ENCODE data around the gene PPP2R5D. TPM values are rescaled to one million over a fixed set of nuclear protein-coding genes. Genes with fewer than 3 reads are reported as not detected.

The PPP2R5D gene
- total RNA-seq: 10 to 100 TPM; 38.0 to 87.5 (median 52.9) TPM

DNA sequence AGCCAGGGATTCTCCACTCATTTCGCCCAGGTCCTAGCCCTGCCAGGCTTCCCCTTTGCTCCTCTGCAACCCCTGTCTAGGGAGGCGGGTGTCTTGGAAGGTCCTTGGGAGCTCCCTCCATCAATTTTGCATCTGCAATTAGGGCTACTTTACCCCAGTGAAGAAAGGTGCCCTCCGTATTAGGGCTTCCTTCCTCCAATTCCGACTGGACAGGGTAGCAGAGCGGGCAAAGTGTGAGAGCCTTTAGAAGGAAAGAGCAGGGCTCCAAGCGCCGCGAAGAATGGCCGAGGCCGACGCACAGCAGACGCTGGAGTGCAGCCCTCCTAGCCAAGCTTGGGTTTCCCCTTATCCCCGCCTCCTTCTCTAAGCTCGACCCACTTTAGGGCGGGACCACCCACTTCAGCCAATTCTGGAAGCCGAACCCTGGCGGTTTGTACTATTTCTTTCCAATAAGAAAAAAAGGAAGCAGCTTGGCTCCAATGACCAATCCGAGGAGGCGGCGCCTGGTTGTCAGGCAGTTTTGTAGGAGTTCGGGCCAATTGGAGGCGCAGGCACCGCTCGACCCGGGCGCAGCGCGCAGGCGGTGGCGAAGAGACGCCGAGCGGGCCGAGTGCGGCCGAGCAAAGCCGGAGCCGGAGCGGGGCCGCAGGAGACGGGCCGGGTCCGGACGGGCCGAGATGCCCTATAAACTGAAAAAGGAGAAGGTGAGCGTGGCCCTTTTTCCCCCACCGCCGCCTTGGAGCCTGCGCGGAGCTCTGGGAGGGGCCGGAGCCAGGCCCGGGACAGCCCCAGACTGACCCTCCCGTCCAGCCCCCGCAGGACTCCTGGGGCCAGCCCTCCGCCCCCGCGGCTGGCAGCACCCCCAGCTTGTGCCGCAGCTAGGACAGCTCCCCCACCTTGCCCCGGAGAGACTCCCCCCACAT, at the start of gene PPP2R5D:
Gene PPP2R5D (plus strand): TSS at position 570 of the 923 bp plus-strand sequence. CDS start 108 bp downstream, at position 678.
- in situ Hi-C loops (cut with MboI; ENCODE audit: low pct_ligation_motif_present in 1 of 4, low pct_unique_long_range_greater_than_20kb in 1 of 4, low sequenced_read_pairs in 3 of 4) (no loop called here), intact Hi-C loops (cut with DNase I; ENCODE audit: low total_unique reads) (loop anchor here (1.0 kb wide), 1 partner anchor 55 kb away; the partner anchor contains the start of gene CNPY3)
- DNase-seq: peak; percentile 98
- peak within 1 kb of the TSS; percentile 89 to 96 (median 94) for H3K27ac ChIP-seq
- H3K9me3 ChIP-seq: no peaks in the 10 kb centered on the region
- H3K4me3 ChIP-seq: peak within 1 kb of the TSS; percentile 89 to 97 (median 94)
- WGBS, 2 donors (ENCODE audit: low coverage in 1 of 2): 0 to 1% methylated on average over 14 to 52 of the region's 59 CpGs
- TF ChIP-seq POLR2AphosphoS5 (IDR thresholded peaks at IDR 0.05) (peak; percentile 92 to 96 (median 93)), CTCF (IDR thresholded peaks at IDR 0.05) (peak in 2 of 5 experiments; percentile 27 to 29), EP300 (IDR thresholded peaks at IDR 0.05; ENCODE audit: low read depth) (no peak), POLR2A (IDR thresholded peaks at IDR 0.05) (peak; percentile 84)
- H3K4me1 ChIP-seq: peaks cover 28 to 49% (median 42%) of the 10 kb centered on the region in 4 donors
- H3K27me3 ChIP-seq: no peaks in the 10 kb centered on the region
- no peaks in the 10 kb centered on the region for H3K36me3 ChIP-seq

- Histone ChIP-seq H3K4me3 (no peak overlapping the region), H3K36me3 (peaks cover 0 to 30% (median 9%) of the 10 kb centered on the region in 4 donors), H3K27ac (no peak overlapping the region), H3K4me1 (peaks cover 10 to 29% (median 12%) of the 10 kb centered on the region in 4 donors), H3K9me3 (no peaks in the 10 kb centered on the region), H3K27me3 (no peaks in the 10 kb centered on the region)
- intact Hi-C loops (cut with DNase I; ENCODE audit: low total_unique reads): no loop called here
- TF ChIP-seq CTCF (IDR thresholded peaks at IDR 0.05) (no peak), POLR2AphosphoS5 (IDR thresholded peaks at IDR 0.05) (no peak), EP300 (IDR thresholded peaks at IDR 0.05; ENCODE audit: low read depth) (no peak), POLR2A (IDR thresholded peaks at IDR 0.05) (no peak)
- WGBS, 2 donors (ENCODE audit: low coverage in 1 of 2): 79% methylated on average over 7 of the region's 7 CpGs; no CpG with 5 or more reads in 1 of the 2 donors
- no peak for DNase-seq
- in situ Hi-C loops (cut with MboI; ENCODE audit: low pct_ligation_motif_present in 1 of 4, low pct_unique_long_range_greater_than_20kb in 1 of 4, low sequenced_read_pairs in 3 of 4): no loop called here
Measured at GRCh38 chr6:42935322-42935721, 49.0 kb upstream of the PPP2R5D start.

GRCh38 chr6:42936398-42936797, 48.0 kb upstream of the PPP2R5D start:
- Histone ChIP-seq H3K9me3 (no peaks in the 10 kb centered on the region), H3K4me1 (peaks cover under 1 to 18% (median 2%) of the 10 kb centered on the region in 4 donors), H3K27me3 (no peaks in the 10 kb centered on the region), H3K36me3 (peaks cover 0 to 30% (median 9%) of the 10 kb centered on the region in 4 donors), H3K27ac (no peak overlapping the region), H3K4me3 (no peak overlapping the region)
- no peak for DNase-seq
- no peak for TF ChIP-seq EP300 (IDR thresholded peaks at IDR 0.05; ENCODE audit: low read depth)
- no peak for TF ChIP-seq POLR2A (IDR thresholded peaks at IDR 0.05)
- no peak for TF ChIP-seq POLR2AphosphoS5 (IDR thresholded peaks at IDR 0.05)
- TF ChIP-seq CTCF (IDR thresholded peaks at IDR 0.05): no peak
- intact Hi-C loops (cut with DNase I; ENCODE audit: low total_unique reads) (no loop called here), in situ Hi-C loops (cut with MboI; ENCODE audit: low pct_ligation_motif_present in 1 of 4, low pct_unique_long_range_greater_than_20kb in 1 of 4, low sequenced_read_pairs in 3 of 4) (no loop called here)
- 89 to 98% methylated on average over 6 to 11 of the region's 11 CpGs for WGBS, 2 donors (ENCODE audit: low coverage in 1 of 2)
